ENCODE results near the gene PFKFB3. TPM values are rescaled to one million over a fixed set of nuclear protein-coding genes. Genes with fewer than 3 reads are reported as not detected.
"Not testable (repeated sequence)": the region's sequence is repeated elsewhere in the genome, so short reads cannot be mapped to it uniquely, and the experiment has no call there.

Gene PFKFB3
- total and polyA plus RNA-seq, 2 experiments from 2014 or later: 14.5 to 23.7 TPM

- 81 to 83% methylated on average over 8 of the region's 8 CpGs for WGBS, 2 experiments (ENCODE audit: low coverage in 1 of 2, low lambda C conversion rate in 2 of 2, missing lambda C conversion rate in 2 of 2)
- no peak for DNase-seq
- Histone ChIP-seq H3K79me2 (ENCODE audit: insufficient read depth) (no peaks in the 10 kb centered on the region), H3K4me3 (no peak overlapping the region), H4K20me1 (ENCODE audit: insufficient read depth) (no peaks in the 10 kb centered on the region), H3K9me2 (ENCODE audit: insufficient read depth) (no peaks in the 10 kb centered on the region), H3K27ac (no peak overlapping the region), H3K4me2 (ENCODE audit: unreplicated experiment) (no peak overlapping the region), H3K4me1 (ENCODE audit: insufficient read depth) (peaks cover 12% of the 10 kb centered on the region), H3K27me3 (replicated peaks; ENCODE audit: insufficient read depth) (no peaks in the 10 kb centered on the region), H3K9me3 (ENCODE audit: low read depth) (no peaks in the 10 kb centered on the region), H3K9ac (no peak overlapping the region), H3F3A (ENCODE audit: insufficient read depth) (no peaks in the 10 kb centered on the region), H2AFZ (no peak overlapping the region), H3K36me3 (ENCODE audit: low read depth) (no peaks in the 10 kb centered on the region)
- in situ Hi-C loops (cut with MboI): no loop called here
- no peak for TF ChIP-seq EZH2 (IDR thresholded peaks at IDR 0.05; ENCODE audit: insufficient read depth, poor library complexity, severe bottlenecking)
- no peak for TF ChIP-seq EZH2phosphoT487 (IDR thresholded peaks at IDR 0.05; ENCODE audit: insufficient read depth, low read depth)
Measured at GRCh38 chr10:6191147-6191546, 11.6 kb upstream of the PFKFB3 start.

GRCh38 chr10:6191569-6191968 lies 11.2 kb upstream of the PFKFB3 start:
- Histone ChIP-seq H3K79me2 (ENCODE audit: insufficient read depth) (no peaks in the 10 kb centered on the region), H3K9me2 (ENCODE audit: insufficient read depth) (no peaks in the 10 kb centered on the region), H3K9ac (no peak overlapping the region), H2AFZ (no peak overlapping the region), H3K27me3 (replicated peaks; ENCODE audit: insufficient read depth) (no peaks in the 10 kb centered on the region), H3K4me1 (ENCODE audit: insufficient read depth) (peaks cover 14% of the 10 kb centered on the region), H3K4me3 (no peak overlapping the region), H4K20me1 (ENCODE audit: insufficient read depth) (no peaks in the 10 kb centered on the region), H3K27ac (no peak overlapping the region), H3K36me3 (ENCODE audit: low read depth) (no peaks in the 10 kb centered on the region), H3F3A (ENCODE audit: insufficient read depth) (no peaks in the 10 kb centered on the region), H3K9me3 (ENCODE audit: low read depth) (no peaks in the 10 kb centered on the region), H3K4me2 (ENCODE audit: unreplicated experiment) (no peak overlapping the region)
- no peak for DNase-seq
- 67 to 69% methylated on average over 19 of the region's 19 CpGs for WGBS, 2 experiments (ENCODE audit: low coverage in 1 of 2, low lambda C conversion rate in 2 of 2, missing lambda C conversion rate in 2 of 2)
- in situ Hi-C loops (cut with MboI): no loop called here
- TF ChIP-seq EZH2phosphoT487 (IDR thresholded peaks at IDR 0.05; ENCODE audit: insufficient read depth, low read depth) (no peak), EZH2 (IDR thresholded peaks at IDR 0.05; ENCODE audit: insufficient read depth, poor library complexity, severe bottlenecking) (no peak)

- 90 to 93% methylated on average over 5 of the region's 5 CpGs for WGBS, 2 experiments (ENCODE audit: low coverage in 1 of 2, low lambda C conversion rate in 2 of 2, missing lambda C conversion rate in 2 of 2)
- H3K36me3 ChIP-seq (ENCODE audit: low read depth); H3K27ac ChIP-seq; H3K4me3 ChIP-seq; H3K9me2 ChIP-seq (ENCODE audit: insufficient read depth); H3F3A ChIP-seq (ENCODE audit: insufficient read depth); H3K79me2 ChIP-seq (ENCODE audit: insufficient read depth); H3K4me2 ChIP-seq (ENCODE audit: unreplicated experiment); H3K9ac ChIP-seq; DNase-seq; H3K9me3 ChIP-seq (ENCODE audit: low read depth); H2AFZ ChIP-seq; H4K20me1 ChIP-seq (ENCODE audit: insufficient read depth); in situ Hi-C loops (cut with MboI); H3K27me3 ChIP-seq (replicated peaks; ENCODE audit: insufficient read depth): not testable (repeated sequence)
- H3K4me1 ChIP-seq (ENCODE audit: insufficient read depth): peaks cover 14% of the 10 kb centered on the region
Measured at GRCh38 chr10:6193342-6193741, 9.4 kb upstream of the PFKFB3 start.

- Histone ChIP-seq H3K36me3 (ENCODE audit: low read depth) (no peaks in the 10 kb centered on the region), H3K27me3 (replicated peaks; ENCODE audit: insufficient read depth) (no peaks in the 10 kb centered on the region), H4K20me1 (ENCODE audit: insufficient read depth) (no peaks in the 10 kb centered on the region), H2AFZ (no peak overlapping the region), H3K9ac (no peak overlapping the region), H3F3A (ENCODE audit: insufficient read depth) (no peaks in the 10 kb centered on the region), H3K9me2 (ENCODE audit: insufficient read depth) (no peaks in the 10 kb centered on the region), H3K9me3 (ENCODE audit: low read depth) (no peaks in the 10 kb centered on the region), H3K4me3 (no peak overlapping the region), H3K27ac (no peak overlapping the region), H3K4me2 (ENCODE audit: unreplicated experiment) (no peak overlapping the region), H3K79me2 (ENCODE audit: insufficient read depth) (no peaks in the 10 kb centered on the region), H3K4me1 (ENCODE audit: insufficient read depth) (peaks cover 14% of the 10 kb centered on the region)
- in situ Hi-C loops (cut with MboI): no loop called here
- WGBS, 2 experiments (ENCODE audit: low coverage in 1 of 2, low lambda C conversion rate in 2 of 2, missing lambda C conversion rate in 2 of 2): 97 to 98% methylated on average over 6 of the region's 6 CpGs
- TF ChIP-seq EZH2 (IDR thresholded peaks at IDR 0.05; ENCODE audit: insufficient read depth, poor library complexity, severe bottlenecking): no peak
- TF ChIP-seq EZH2phosphoT487 (IDR thresholded peaks at IDR 0.05; ENCODE audit: insufficient read depth, low read depth): no peak
- no peak for DNase-seq
Measured at GRCh38 chr10:6194311-6194710, 8.4 kb upstream of the PFKFB3 start.

- Histone ChIP-seq H3K4me1 (ENCODE audit: insufficient read depth) (peaks cover 14% of the 10 kb centered on the region), H3K4me2 (ENCODE audit: unreplicated experiment) (peak overlapping the region; percentile 62), H3K79me2 (ENCODE audit: insufficient read depth) (no peaks in the 10 kb centered on the region), H3K27ac (no peak overlapping the region), H3K36me3 (ENCODE audit: low read depth) (no peaks in the 10 kb centered on the region), H2AFZ (no peak overlapping the region), H3K27me3 (replicated peaks; ENCODE audit: insufficient read depth) (no peaks in the 10 kb centered on the region), H3K9ac (no peak overlapping the region), H4K20me1 (ENCODE audit: insufficient read depth) (no peaks in the 10 kb centered on the region), H3K9me2 (ENCODE audit: insufficient read depth) (no peaks in the 10 kb centered on the region), H3K9me3 (ENCODE audit: low read depth) (no peaks in the 10 kb centered on the region), H3K4me3 (no peak overlapping the region), H3F3A (ENCODE audit: insufficient read depth) (no peaks in the 10 kb centered on the region)
- 23 to 37% methylated on average over 6 of the region's 6 CpGs for WGBS, 2 experiments (ENCODE audit: low coverage in 1 of 2, low lambda C conversion rate in 2 of 2, missing lambda C conversion rate in 2 of 2)
- DNase-seq: peak; percentile 80
- in situ Hi-C loops (cut with MboI): no loop called here
- TF ChIP-seq EZH2 (IDR thresholded peaks at IDR 0.05; ENCODE audit: insufficient read depth, poor library complexity, severe bottlenecking) (no peak), EZH2phosphoT487 (IDR thresholded peaks at IDR 0.05; ENCODE audit: insufficient read depth, low read depth) (no peak)
Measured at GRCh38 chr10:6195376-6195775, 7.4 kb upstream of the PFKFB3 start.
